ENCODE measurements around the gene SLC6A4. TPM values are rescaled to one million over a fixed set of nuclear protein-coding genes. Genes with fewer than 3 reads are reported as not detected.
"Not testable (repeated sequence)": the region's sequence is repeated elsewhere in the genome, so short reads cannot be mapped to it uniquely, and the experiment has no call there.

SLC6A4 gene
- total RNA-seq, 1 experiment from 2014 or later = not detected

GRCh38 chr17:30243002-30243401 lies 7.5 kb upstream of the SLC6A4 start:
- in situ Hi-C loops (cut with HindIII; ENCODE audit: low pct_unique_long_range_greater_than_20kb, low sequenced_read_pairs) = no loop called here

GRCh38 chr17:30241051-30241450 lies 5.6 kb upstream of the SLC6A4 start:
- DNase-seq (ENCODE audit: low read depth) = no peak
- in situ Hi-C loops (cut with HindIII; ENCODE audit: low pct_unique_long_range_greater_than_20kb, low sequenced_read_pairs) = no loop called here

More at GRCh38 chr17:30243002-30243401, 7.5 kb upstream of the SLC6A4 start:
- DNase-seq (ENCODE audit: low read depth) = no peak

GRCh38 chr17:30240177-30240576 lies 4.7 kb upstream of the SLC6A4 start:
- in situ Hi-C loops (cut with HindIII; ENCODE audit: low pct_unique_long_range_greater_than_20kb, low sequenced_read_pairs) = no loop called here
- DNase-seq (ENCODE audit: low read depth) = no peak

- in situ Hi-C loops (cut with HindIII; ENCODE audit: low pct_unique_long_range_greater_than_20kb, low sequenced_read_pairs) = no loop called here
- no peak for DNase-seq (ENCODE audit: low read depth)
Observed at GRCh38 chr17:30239089-30239462, 3.6 kb upstream of the SLC6A4 start.

- in situ Hi-C loops (cut with HindIII; ENCODE audit: low pct_unique_long_range_greater_than_20kb, low sequenced_read_pairs) = no loop called here
- DNase-seq (ENCODE audit: low read depth) = no peak
Observed at GRCh38 chr17:30238387-30239088, 3.0 kb upstream of the SLC6A4 start.

GRCh38 chr17:30238003-30238344 lies 2.5 kb upstream of the SLC6A4 start:
- no peak for DNase-seq (ENCODE audit: low read depth)
- in situ Hi-C loops (cut with HindIII; ENCODE audit: low pct_unique_long_range_greater_than_20kb, low sequenced_read_pairs) = no loop called here

- in situ Hi-C loops (cut with HindIII; ENCODE audit: low pct_unique_long_range_greater_than_20kb, low sequenced_read_pairs) = no loop called here
Observed at GRCh38 chr17:30237296-30238002, 2.0 kb upstream of the SLC6A4 start.

GRCh38 chr17:30236766-30237165 lies 1.3 kb upstream of the SLC6A4 start:
- peak; percentile 9 for DNase-seq (ENCODE audit: low read depth)
- in situ Hi-C loops (cut with HindIII; ENCODE audit: low pct_unique_long_range_greater_than_20kb, low sequenced_read_pairs) = no loop called here

More at GRCh38 chr17:30237296-30238002, 2.0 kb upstream of the SLC6A4 start:
- no peak for DNase-seq (ENCODE audit: low read depth)

GRCh38 chr17:30236297-30236624 lies 764 bp upstream of the SLC6A4 start:
- DNase-seq (ENCODE audit: low read depth) = no peak
- in situ Hi-C loops (cut with HindIII; ENCODE audit: low pct_unique_long_range_greater_than_20kb, low sequenced_read_pairs) = no loop called here

GRCh38 chr17:30234964-30235363 lies 533 bp downstream of the SLC6A4 start:
- in situ Hi-C loops (cut with HindIII; ENCODE audit: low pct_unique_long_range_greater_than_20kb, low sequenced_read_pairs) = no loop called here
- DNase-seq (ENCODE audit: low read depth) = no peak

GRCh38 chr17:30234296-30234695 lies 1.2 kb downstream of the SLC6A4 start:
- DNase-seq (ENCODE audit: low read depth) = no peak
- in situ Hi-C loops (cut with HindIII; ENCODE audit: low pct_unique_long_range_greater_than_20kb, low sequenced_read_pairs) = no loop called here

- in situ Hi-C loops (cut with HindIII; ENCODE audit: low pct_unique_long_range_greater_than_20kb, low sequenced_read_pairs) = no loop called here
- DNase-seq (ENCODE audit: low read depth) = no peak
Observed at GRCh38 chr17:30232824-30233427, 2.6 kb downstream of the SLC6A4 start.

GRCh38 chr17:30232015-30232823 lies 3.3 kb downstream of the SLC6A4 start:
- in situ Hi-C loops (cut with HindIII; ENCODE audit: low pct_unique_long_range_greater_than_20kb, low sequenced_read_pairs) = no loop called here
- DNase-seq (ENCODE audit: low read depth) = no peak

- DNase-seq (ENCODE audit: low read depth) = no peak
- in situ Hi-C loops (cut with HindIII; ENCODE audit: low pct_unique_long_range_greater_than_20kb, low sequenced_read_pairs) = no loop called here
Observed at GRCh38 chr17:30230596-30231125, 4.8 kb downstream of the SLC6A4 start.

GRCh38 chr17:30230009-30230408 lies 5.5 kb downstream of the SLC6A4 start:
- in situ Hi-C loops (cut with HindIII; ENCODE audit: low pct_unique_long_range_greater_than_20kb, low sequenced_read_pairs); DNase-seq (ENCODE audit: low read depth): not testable (repeated sequence)

GRCh38 chr17:30229012-30229411 lies 6.5 kb downstream of the SLC6A4 start:
- DNase-seq (ENCODE audit: low read depth) = no peak
- in situ Hi-C loops (cut with HindIII; ENCODE audit: low pct_unique_long_range_greater_than_20kb, low sequenced_read_pairs) = no loop called here

- in situ Hi-C loops (cut with HindIII; ENCODE audit: low pct_unique_long_range_greater_than_20kb, low sequenced_read_pairs) = no loop called here
- DNase-seq (ENCODE audit: low read depth) = no peak
Observed at GRCh38 chr17:30228011-30228410, 7.5 kb downstream of the SLC6A4 start.

GRCh38 chr17:30226878-30227277 lies 8.6 kb downstream of the SLC6A4 start:
- DNase-seq (ENCODE audit: low read depth) = no peak
- in situ Hi-C loops (cut with HindIII; ENCODE audit: low pct_unique_long_range_greater_than_20kb, low sequenced_read_pairs) = no loop called here
